NCI-H2029 treated with DMSO at 0.1 percent for 48 hours (cell line): ENCODE measurements around the gene INTS7.
"Not testable (repeated sequence)": the region's sequence is repeated elsewhere in the genome, so short reads cannot be mapped to it uniquely, and the experiment has no call there.

ENCODE experiments used
- DNase-seq: peaks from one replicate; lab custom pipeline; 2025; lab: John Stamatoyannopoulos, UW

INTS7 gene

GRCh38 chr1:211985556-211986264 is 49.6 kb downstream of the INTS7 start:
- no peak for DNase-seq

DNA sequence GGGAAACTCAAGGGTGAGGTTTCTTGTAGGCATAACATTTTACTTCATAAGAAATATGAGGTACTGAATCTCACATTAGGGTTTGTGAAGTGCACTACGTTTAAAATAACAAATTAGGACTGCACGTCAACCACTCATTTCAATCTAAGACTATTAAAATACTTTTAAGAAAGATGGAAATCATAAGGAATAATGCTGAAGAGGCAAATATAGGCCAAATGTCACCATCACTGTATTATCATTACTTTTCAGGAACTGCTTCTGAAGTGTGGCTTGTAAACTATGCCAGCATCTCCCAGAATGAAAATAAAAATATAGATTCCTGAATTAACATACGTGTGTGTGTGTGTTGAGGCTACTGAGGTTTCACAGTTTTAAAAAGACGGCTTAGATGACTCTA is 56.8 kb downstream of the INTS7 start:
- DNase-seq: no peak

GRCh38 chr1:211975152-211975941 is 60.0 kb downstream of the INTS7 start:
- DNase-seq: no peak

DNA sequence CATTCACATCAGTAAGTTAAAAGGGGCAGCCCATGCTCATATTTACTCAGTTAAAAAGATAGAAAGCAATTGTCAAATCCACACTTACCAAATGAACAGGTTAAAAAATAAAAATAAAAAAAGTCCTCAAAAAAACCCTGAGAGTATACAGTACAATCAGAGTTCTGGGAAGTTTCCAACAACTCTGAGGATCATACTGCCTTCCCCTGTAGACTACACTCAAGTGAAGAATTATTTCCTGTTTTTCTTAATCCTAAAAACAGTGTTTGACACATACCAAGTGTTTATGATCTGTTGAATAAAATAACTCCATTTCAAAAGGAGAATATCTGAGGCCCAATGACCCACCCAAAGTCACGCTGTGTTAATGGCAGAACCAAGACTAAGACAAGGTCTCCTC is 61.8 kb downstream of the INTS7 start:
- DNase-seq: no peak

GRCh38 chr1:211968200-211968834 is 67.0 kb downstream of the INTS7 start:
- DNase-seq: no peak

GRCh38 chr1:211967704-211968103 is 67.7 kb downstream of the INTS7 start:
- DNase-seq: no peak

DNA sequence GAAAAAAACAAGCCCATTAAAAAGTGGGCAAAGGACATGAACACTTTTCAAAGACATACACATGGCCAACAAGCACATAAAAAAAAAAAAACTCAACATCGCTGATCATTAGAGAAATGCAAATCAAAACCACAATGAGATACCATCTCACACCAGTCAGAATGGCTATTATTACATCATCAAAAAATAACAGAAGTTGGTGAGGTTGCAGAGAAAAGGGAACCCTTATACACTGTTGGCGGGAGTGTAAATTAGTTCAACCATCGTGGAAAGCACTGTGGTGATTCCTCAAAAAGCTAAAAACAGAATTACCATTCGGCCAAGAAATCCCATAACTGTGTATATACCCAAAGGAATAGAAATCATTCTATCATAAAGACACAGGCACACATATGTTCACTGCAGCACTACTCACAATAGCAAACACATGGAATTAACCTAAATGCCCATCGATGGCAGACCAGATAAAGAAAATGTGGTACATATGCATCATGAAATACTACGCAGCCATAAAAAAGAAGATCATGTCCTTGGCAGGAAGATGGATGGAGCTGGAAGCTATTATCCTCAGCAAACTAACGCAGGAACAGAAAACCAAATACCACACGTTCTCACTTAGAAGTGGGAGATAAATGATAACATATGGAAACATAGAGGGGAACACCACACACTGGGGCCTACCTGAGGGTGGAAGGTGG is 70.1 kb downstream of the INTS7 start:
- DNase-seq: no peak

- DNase-seq: no peak
These were observed 75.7 kb downstream of the INTS7 start for GRCh38 chr1:211959680-211960079.

GRCh38 chr1:211959221-211959620 is 76.1 kb downstream of the INTS7 start:
- DNase-seq: no peak

DNA sequence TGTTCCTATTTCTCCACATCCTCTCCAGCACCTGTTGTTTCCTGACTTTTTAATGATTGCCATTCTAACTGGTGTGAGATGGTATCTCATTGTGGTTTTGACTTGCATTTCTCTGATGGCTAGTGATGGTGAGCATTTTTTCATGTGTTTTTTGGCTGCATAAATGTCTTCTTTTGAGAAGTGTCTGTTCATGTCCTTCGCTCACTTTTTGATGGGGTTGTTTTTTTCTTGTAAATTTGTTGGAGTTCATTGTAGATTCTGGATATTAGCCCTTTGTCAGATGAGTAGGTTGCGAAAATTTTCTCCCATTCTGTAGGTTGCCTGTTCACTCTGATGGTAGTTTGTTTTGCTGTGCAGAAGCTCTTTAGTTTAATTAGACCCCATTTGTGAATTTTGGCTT is 81.3 kb downstream of the INTS7 start:
- not testable (repeated sequence) for DNase-seq

- not testable (repeated sequence) for DNase-seq
These were observed 81.8 kb downstream of the INTS7 start for GRCh38 chr1:211953543-211953942.

GRCh38 chr1:211952299-211952698 is 83.1 kb downstream of the INTS7 start:
- DNase-seq: no peak

DNA sequence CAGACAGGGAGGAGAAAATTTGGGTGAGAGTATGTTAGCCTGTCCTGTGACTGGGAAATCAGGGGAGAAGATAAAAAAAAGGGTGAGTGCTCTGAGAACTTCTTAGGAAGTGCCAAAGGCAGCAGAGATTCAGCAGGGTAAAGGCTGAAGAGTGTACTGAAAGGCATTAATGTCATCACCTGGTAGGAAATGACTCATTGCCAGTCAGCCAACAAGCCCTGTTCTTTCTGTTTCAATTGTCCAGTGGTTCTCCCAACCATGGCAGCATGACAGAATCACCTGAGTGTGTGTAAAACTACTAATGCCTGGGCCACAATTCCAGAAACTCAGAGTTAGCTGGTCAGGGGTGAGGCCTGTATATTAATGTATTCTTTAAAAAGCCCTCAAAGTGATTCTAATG is 83.5 kb downstream of the INTS7 start:
- DNase-seq: no peak

GRCh38 chr1:211948377-211948776 is 87.0 kb downstream of the INTS7 start:
- DNase-seq: no peak

DNA sequence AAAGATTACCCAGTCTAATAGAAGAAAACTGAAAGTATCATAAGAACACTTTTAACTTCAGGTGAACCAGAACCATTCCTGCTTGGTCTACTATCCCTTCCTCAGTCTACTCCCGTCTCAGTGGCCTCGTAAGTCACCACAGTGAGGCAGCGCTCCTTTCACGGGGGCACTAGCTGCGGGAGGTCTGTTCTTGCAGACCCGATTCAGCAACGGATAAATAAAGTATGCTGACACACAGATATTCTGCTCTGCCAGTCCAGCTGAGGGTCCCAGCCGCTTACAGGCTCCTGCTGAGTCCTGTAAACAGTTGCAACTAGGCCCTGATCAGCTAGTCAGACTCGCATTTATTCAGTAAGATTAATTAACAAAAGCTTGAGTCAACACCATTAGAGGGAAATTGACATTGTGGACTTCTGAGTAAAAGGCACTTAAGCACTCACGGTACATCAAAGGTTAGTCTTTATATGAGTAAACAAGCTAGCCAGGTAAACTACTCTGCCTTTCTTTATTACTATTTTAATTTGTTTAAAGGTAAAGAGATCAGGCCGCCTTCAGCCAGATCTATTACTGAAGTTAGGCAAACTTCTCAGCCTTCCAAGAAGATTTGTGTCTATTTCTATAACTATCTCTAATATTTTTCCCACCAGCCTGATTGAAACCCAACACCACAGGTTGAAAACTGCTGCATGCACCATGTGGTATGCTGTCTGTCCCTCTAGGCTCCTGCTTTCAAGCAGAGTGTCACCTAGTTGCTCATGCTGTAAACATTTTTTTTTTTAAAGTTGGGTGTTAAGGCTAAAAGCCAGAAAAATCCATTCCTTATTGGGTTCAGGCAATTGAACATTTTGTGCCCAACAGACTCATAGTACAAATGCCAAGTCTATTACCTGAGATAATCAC is 87.7 kb downstream of the INTS7 start:
- no peak for DNase-seq

DNA sequence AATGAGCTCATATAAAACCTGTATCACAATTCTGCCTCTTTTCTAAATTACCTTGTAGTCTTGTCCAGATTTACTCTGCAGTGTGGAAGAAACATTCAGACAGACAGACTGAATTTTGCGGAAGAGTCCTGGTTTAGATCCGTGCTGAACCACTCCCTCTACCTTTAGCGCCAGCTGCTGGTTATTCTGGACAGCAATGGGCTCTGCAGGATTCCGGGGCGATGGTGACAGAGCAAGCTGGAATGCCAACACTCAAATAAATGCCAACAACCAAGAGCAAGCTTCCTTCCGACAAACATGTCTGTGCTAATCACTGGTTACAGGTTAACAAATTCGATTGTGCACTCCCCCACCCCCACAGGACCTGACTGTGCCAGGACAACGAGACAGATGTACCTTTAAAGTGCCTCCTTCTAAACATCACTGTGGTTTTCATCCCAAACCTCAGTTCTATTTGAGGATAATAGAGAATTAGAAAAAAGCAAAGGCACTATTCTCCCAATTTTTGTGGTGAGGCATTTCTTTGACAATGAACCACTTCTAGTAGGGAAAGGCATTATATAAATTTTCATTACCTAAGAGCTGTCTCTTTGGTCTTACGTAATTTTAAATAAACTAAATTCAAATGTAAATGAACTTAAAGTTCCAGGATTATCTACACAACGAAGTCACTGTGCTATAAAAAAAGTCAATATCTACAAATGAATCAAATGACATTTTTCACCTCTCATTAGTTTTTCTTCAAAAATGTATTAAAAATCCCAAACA is 90.4 kb downstream of the INTS7 start:
- DNase-seq: no peak

DNA sequence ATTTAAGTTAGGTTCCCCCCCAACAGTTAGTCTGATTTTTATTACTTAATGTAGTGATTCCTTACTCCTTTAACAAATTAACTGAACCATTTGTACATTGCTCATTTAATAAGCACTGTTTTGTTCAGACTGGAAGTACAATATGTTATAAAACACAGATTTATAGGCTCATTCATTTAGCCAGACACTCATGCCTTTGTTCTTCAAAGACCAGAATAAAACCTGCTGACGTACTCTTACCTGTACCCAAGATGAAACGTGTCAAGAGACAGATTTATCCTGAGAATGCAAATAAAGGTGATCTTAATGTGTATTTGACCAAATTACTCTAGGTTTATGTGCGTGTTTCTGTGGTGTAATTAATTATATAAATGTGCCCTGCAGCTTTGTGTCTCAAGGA is 92.8 kb downstream of the INTS7 start:
- DNase-seq: no peak

DNA sequence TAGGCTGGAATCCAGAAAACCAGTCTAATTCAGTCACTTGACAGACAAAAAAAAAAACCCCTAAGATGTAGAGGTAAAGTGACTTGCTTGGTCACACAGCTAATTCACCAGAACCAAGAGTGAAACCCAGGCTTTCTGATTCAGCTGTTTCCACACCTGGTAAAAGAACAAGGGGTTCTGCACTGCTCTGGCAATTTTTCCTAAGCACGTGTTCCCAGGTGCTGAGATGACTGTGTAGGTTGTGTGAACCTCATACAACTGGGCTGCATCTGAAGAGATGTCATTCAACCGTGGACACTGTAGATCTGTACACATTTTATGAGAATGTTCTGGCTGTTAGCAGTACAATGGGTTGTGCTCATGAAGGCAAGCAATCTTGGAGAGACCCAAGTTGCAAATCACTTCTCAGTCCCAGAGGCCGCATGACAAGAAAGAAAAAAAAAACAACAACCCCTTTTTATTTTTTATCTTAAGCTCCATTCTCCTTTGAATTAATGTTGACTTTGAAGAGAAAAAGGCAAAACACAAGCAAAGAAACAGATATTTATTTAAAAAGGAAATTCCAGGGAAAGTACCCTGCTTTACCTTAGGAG is 95.4 kb downstream of the INTS7 start:
- no peak for DNase-seq

DNA sequence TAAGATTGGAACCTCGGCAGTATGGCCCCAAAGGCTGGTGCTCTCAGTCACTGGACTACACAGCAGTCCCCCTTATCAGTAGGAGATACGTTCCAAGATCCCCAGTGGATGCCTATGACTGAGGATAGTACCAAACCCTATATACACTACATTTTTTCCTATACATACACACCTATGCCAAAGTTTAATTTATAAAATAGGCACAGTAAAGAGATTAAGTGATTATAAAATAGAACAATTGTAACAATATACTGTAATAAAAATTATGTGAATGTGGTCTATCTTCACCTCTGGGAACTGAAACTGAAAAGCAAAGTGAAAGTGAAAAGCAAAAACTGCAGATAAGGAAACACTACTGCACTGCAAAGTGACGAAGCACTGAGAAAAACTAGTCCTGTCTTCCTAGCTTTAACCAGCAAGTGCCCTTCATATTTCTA is 96.8 kb downstream of the INTS7 start:
- no peak for DNase-seq

- not testable (repeated sequence) for DNase-seq
These were observed 97.9 kb downstream of the INTS7 start for GRCh38 chr1:211937422-211937821.
